Esophagus muscularis mucosa (tissue), 3 donors: ENCODE results near the gene CORO2B.

Experiments used
- POLR2A ChIP-seq: fragments of 450-650 bp; IDR thresholded peaks from one replicate; pipeline ENCODE4 v1.6.1; 2017; ENCODE audit warnings: antibody characterized with exemption, moderate library complexity, mild to moderate bottlenecking, low read depth
- POLR2AphosphoS5 ChIP-seq, 2 donors: sonication (generic); formaldehyde crosslinking; IDR thresholded peaks; one replicate each; pipeline ENCODE4 v1.6.1; 2017; ENCODE audit warnings: antibody characterized with exemption in 2 of 2
- TF ChIP-seq, protein P1 (sequence below), 3 experiments: fragments of 200-600 bp in 2 of 3; fragments of 450-650 bp in 1 of 3; sonication (generic) in 2 of 3; IDR thresholded peaks; one replicate each; pipeline ENCODE4 v1.5.1; 2017 to 2019; ENCODE audit warnings: antibody characterized with exemption in 3 of 3, mild to moderate bottlenecking in 2 of 3, moderate library complexity in 1 of 3

DNA sequence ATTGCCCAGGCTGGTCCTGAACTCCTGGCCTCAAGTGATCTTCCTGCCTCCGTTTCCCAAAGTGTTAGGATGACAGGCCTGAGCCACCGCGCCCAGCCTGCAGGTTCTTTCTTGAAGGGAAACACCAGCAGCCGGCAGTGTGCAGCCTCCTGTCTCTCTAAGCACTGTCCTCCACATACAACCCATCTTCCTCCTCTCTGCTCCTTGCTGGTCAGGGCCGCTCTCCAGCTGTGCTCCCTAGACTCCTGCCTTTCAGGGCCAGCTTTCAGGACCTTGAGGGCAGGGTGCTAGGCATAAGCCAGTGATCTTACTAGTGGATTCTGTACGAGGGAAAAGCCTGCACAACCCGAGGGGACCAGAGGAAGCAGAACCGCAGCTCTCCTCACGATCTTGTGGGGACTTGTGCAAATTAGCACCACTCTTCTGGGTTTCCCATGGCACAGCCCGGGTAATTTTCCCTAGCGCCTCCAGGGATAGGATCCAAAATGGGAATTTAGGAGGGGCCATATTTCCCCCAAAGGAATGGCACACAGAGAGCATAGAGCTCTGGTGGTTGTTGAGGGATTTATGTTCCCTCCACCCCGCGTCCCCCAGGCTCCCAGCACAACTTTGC, 18.2 kb upstream of the CORO2B start:
- TF ChIP-seq, protein P1, sequence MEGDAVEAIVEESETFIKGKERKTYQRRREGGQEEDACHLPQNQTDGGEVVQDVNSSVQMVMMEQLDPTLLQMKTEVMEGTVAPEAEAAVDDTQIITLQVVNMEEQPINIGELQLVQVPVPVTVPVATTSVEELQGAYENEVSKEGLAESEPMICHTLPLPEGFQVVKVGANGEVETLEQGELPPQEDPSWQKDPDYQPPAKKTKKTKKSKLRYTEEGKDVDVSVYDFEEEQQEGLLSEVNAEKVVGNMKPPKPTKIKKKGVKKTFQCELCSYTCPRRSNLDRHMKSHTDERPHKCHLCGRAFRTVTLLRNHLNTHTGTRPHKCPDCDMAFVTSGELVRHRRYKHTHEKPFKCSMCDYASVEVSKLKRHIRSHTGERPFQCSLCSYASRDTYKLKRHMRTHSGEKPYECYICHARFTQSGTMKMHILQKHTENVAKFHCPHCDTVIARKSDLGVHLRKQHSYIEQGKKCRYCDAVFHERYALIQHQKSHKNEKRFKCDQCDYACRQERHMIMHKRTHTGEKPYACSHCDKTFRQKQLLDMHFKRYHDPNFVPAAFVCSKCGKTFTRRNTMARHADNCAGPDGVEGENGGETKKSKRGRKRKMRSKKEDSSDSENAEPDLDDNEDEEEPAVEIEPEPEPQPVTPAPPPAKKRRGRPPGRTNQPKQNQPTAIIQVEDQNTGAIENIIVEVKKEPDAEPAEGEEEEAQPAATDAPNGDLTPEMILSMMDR (IDR thresholded peaks at IDR 0.05): no peak
- no peak for TF ChIP-seq POLR2AphosphoS5 (IDR thresholded peaks at IDR 0.05)
- TF ChIP-seq POLR2A: no peak
